B cell (primary cell): ENCODE measurements around the gene MID1. TPM values are rescaled to one million over a fixed set of nuclear protein-coding genes. Genes with fewer than 3 reads are reported as not detected.

Experiments used
- ATAC-seq: fragments of 200-7000 bp; cut with Tn5 transposase; one replicate; pipeline ENCODE4 v1.10.0; 2021; ENCODE audit warnings: low read depth, mild to moderate bottlenecking, moderate number of reproducible peaks, moderate library complexity
- CTCF ChIA-PET: fragments of 350-600 bp; sonication (Branson Sonifier 250); formaldehyde crosslinking; loops from one replicate; lab custom pipeline; 2021; ENCODE audit warnings: antibody characterized with exemption, inconsistent platforms; lab: Charles Lee
- POLR2A ChIA-PET: fragments of 350-600 bp; sonication (Branson Sonifier 250); formaldehyde crosslinking; loops from one replicate; lab custom pipeline; 2021; ENCODE audit warnings: antibody characterized with exemption; lab: Charles Lee
- DNase-seq: peaks from one replicate; pipeline ENCODE4 v3.0.0; 2013
- H2AFZ ChIP-seq: 2 replicates; pipeline ENCODE4 v1.6.1; 2012; ENCODE audit warnings: mild to moderate bottlenecking, low read depth, low read length; ENCODE audit not compliant: insufficient read depth, poor library complexity, severe bottlenecking
- H3K27ac ChIP-seq, 2 donors: 1 replicate in 1 of 2; 2 replicates in 1 of 2; pipeline ENCODE4 v1.5.1; 2012 to 2013; ENCODE audit warnings: low read length in 2 of 2, mild to moderate bottlenecking in 2 of 2, moderate library complexity in 1 of 2
- H3K27me3 ChIP-seq, 4 experiments: fragments of 200-600 bp in 1 of 4; sonication (generic) in 1 of 4; replicated peaks in 1 of 4; 1 replicate in 2 of 4; 2 replicates in 2 of 4; pipeline versions ENCODE4 v1.6.1 to v1.7.0; 2013 to 2016; ENCODE audit warnings: low read length in 3 of 4, mild to moderate bottlenecking in 2 of 4, mixed read lengths in 1 of 4, moderate library complexity in 1 of 4; ENCODE audit not compliant: insufficient read depth in 4 of 4, control insufficient read depth in 3 of 4; ENCODE audit errors: control extremely low read depth in 1 of 4
- H3K36me3 ChIP-seq, 2 experiments: replicated peaks in 1 of 2; 1 replicate in 1 of 2; 2 replicates in 1 of 2; pipeline versions ENCODE4 v1.6.1 to v1.7.1; 2013; ENCODE audit warnings: low read length in 1 of 2; ENCODE audit not compliant: insufficient read depth in 2 of 2, control insufficient read depth in 1 of 2; ENCODE audit errors: control extremely low read depth in 1 of 2, extremely low read depth in 1 of 2
- H3K4me1 ChIP-seq, 2 donors: fragments of 200-600 bp in 1 of 2; sonication (generic) in 1 of 2; 1 replicate in 1 of 2; 2 replicates in 1 of 2; pipeline versions ENCODE4 v1.5.1 to v1.6.1; 2013 to 2017; ENCODE audit warnings: low read length in 2 of 2; ENCODE audit not compliant: control insufficient read depth in 2 of 2, insufficient read depth in 2 of 2
- H3K4me2 ChIP-seq: replicated peaks from 2 replicates; pipeline ENCODE3; 2012; ENCODE audit warnings: mild to moderate bottlenecking, low read depth, low read length; ENCODE audit not compliant: poor library complexity, severe bottlenecking
- H3K4me3 ChIP-seq, 5 experiments: fragments of 200-600 bp in 1 of 5; sonication (generic) in 1 of 5; 1 replicate in 3 of 5; 2 replicates in 2 of 5; pipeline versions ENCODE4 v1.5.1 to v1.7.0; 2011 to 2016; ENCODE audit warnings: low read length in 4 of 5, mild to moderate bottlenecking in 4 of 5, low read depth in 2 of 5, control low read depth in 1 of 5, moderate library complexity in 1 of 5; ENCODE audit not compliant: insufficient read depth in 1 of 5; ENCODE audit errors: control extremely low read depth in 1 of 5, extremely low read depth in 1 of 5
- H3K79me2 ChIP-seq: fragments of 200-600 bp; sonication (generic); one replicate; pipeline ENCODE4 v1.6.0; 2016; ENCODE audit warnings: low read length; ENCODE audit not compliant: control insufficient read depth, insufficient read depth
- H3K9ac ChIP-seq: fragments of 200-600 bp; sonication (generic); 2 replicates; pipeline ENCODE4 v1.6.1; 2017; ENCODE audit warnings: mild to moderate bottlenecking, low read length, moderate library complexity
- H3K9me3 ChIP-seq, 3 donors: one replicate each; pipeline versions ENCODE4 v1.6.1 to v1.7.1; 2013; ENCODE audit warnings: low read length in 2 of 3; ENCODE audit not compliant: control insufficient read depth in 2 of 3, insufficient read depth in 1 of 3; ENCODE audit errors: control extremely low read depth in 1 of 3
- H4K20me1 ChIP-seq: 2 replicates; pipeline ENCODE4 v1.6.0; 2012; ENCODE audit warnings: mild to moderate bottlenecking, low read length; ENCODE audit not compliant: insufficient read depth, control insufficient read depth, poor library complexity, severe bottlenecking
- H3K27ac Mint-ChIP-seq: one replicate; pipeline ENCODE4 v1.8.0; 2021; ENCODE audit warnings: mixed read lengths
- H3K27me3 Mint-ChIP-seq: one replicate; pipeline ENCODE4 v1.8.0; 2021; ENCODE audit warnings: mixed read lengths
- H3K4me1 Mint-ChIP-seq: one replicate; pipeline ENCODE4 v1.8.0; 2021; ENCODE audit warnings: mixed read lengths
- H3K4me3 Mint-ChIP-seq: one replicate; pipeline ENCODE4 v1.8.0; 2021; ENCODE audit warnings: mixed read lengths
- H3K9me3 Mint-ChIP-seq: one replicate; pipeline ENCODE4 v1.8.0; 2022; ENCODE audit warnings: mixed read lengths; ENCODE audit not compliant: insufficient read depth
- CTCF ChIP-seq: fragments of 200-600 bp; IDR thresholded peaks from one replicate; pipeline ENCODE4 v1.8.0; 2022; ENCODE audit warnings: antibody characterized with exemption, mild to moderate bottlenecking
- EZH2 ChIP-seq: IDR thresholded peaks from 2 replicates; pipeline ENCODE4 v1.6.1; 2012; ENCODE audit warnings: borderline replicate concordance, low read depth, mild to moderate bottlenecking, moderate library complexity, low read length; ENCODE audit not compliant: insufficient read depth, poor library complexity, severe bottlenecking
- WGBS: methylation state at CpG from one replicate; pipeline ENCODE4 v1.1.5; 2013; ENCODE audit warnings: missing lambda C conversion rate; ENCODE audit not compliant: insufficient coverage; 5-methylcytosine and 5-hydroxymethylcytosine counted together
- intact Hi-C: fragments of 100-400 bp; cut with micrococcal nuclease; formaldehyde crosslinking; loops from one replicate; pipeline ENCODE4 v1.10.0; 2022
- polyA plus RNA-seq: library from polyadenylated mRNA; depleted of rRNA; stranded (reverse); fragments of >200 nt; gene quantifications from 2 replicates; pipeline ENCODE4 v1.2.3, GENCODE V29; 2012
- total RNA-seq, 2 donors: library from RNA; stranded (reverse); fragments of 120-200 nt in 1 of 2; gene quantifications; 1 replicate in 1 of 2; 2 replicates in 1 of 2; pipeline versions ENCODE4 v1.2.3 to v1.2.4, GENCODE V29; 2013 to 2022

The MID1 gene
- total and polyA plus RNA-seq, 2 donors (not counting 1 experiment from before 2014, with no cell fraction given): 0.15 to 0.44 TPM

DNA sequence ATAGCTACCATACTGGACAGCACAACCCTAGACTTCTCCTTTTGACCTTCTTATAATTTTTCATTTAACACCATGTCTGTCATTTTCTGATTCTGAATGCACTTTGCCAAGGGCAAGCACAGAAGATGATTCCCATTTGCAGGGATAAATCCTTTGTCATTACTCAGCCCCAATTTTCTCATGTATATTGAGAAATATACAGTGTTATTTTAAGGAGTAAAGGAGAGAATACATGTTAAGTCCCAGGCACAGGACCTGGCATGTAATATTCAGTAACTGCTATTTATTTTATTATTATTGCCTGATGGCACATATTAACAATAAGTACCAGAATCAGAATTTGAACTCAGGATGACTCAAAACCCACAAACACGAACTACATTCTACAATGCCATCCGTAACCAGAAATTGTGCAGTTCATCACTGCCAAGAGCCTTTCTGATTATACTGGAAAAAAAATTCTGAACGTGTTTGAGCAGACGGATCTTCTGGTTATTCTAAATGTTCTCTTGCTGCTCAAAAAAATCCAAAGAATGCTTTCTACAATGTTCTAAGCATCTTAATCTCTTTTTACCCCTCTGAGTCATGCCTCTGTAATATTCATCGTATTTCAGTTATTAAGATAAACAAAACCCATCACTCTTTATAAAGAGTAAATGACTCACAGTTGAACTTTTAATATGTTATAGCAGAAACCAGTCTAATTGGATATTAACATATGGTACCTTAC lies 170.0 kb downstream of the MID1 start:
- intact Hi-C loops: no loop called here
- no peaks in the 10 kb centered on the region for H3K9me3 ChIP-seq
- no peak for TF ChIP-seq CTCF
- no peak for TF ChIP-seq EZH2
- H3K27ac Mint-ChIP-seq: no peak overlapping the region
- H3K27me3 ChIP-seq: no peaks in the 10 kb centered on the region
- H3K4me2 ChIP-seq: no peak overlapping the region
- H3K4me3 Mint-ChIP-seq: no peak overlapping the region
- no peak overlapping the region for H3K4me3 ChIP-seq
- H3K4me1 ChIP-seq: no peaks in the 10 kb centered on the region
- no peaks in the 10 kb centered on the region for H3K27me3 Mint-ChIP-seq
- ATAC-seq: no peak
- no peak overlapping the region for H2AFZ ChIP-seq
- H3K9me3 Mint-ChIP-seq: no peaks in the 10 kb centered on the region
- no peaks in the 10 kb centered on the region for H3K4me1 Mint-ChIP-seq
- H4K20me1 ChIP-seq: no peaks in the 10 kb centered on the region
- no peaks in the 10 kb centered on the region for H3K79me2 ChIP-seq
- no peak for DNase-seq
- no CpG with 5 or more reads among the region's 5 CpGs for WGBS
- H3K27ac ChIP-seq: no peak overlapping the region
- ChIA-PET POLR2A (no interaction called here), CTCF (no interaction called here)
- no peaks in the 10 kb centered on the region for H3K36me3 ChIP-seq
- no peak overlapping the region for H3K9ac ChIP-seq

- CTCF ChIA-PET: no interaction called here
- no peaks in the 10 kb centered on the region for H3K9me3 Mint-ChIP-seq
- WGBS: no CpG with 5 or more reads among the region's 4 CpGs
- no peak overlapping the region for H2AFZ ChIP-seq
- no peaks in the 10 kb centered on the region for H3K27me3 ChIP-seq
- no peak overlapping the region for H3K4me2 ChIP-seq
- no peaks in the 10 kb centered on the region for H3K9me3 ChIP-seq
- no peaks in the 10 kb centered on the region for H3K27me3 Mint-ChIP-seq
- no peak overlapping the region for H3K4me3 ChIP-seq
- H3K4me3 Mint-ChIP-seq: no peak overlapping the region
- H3K4me1 ChIP-seq: no peaks in the 10 kb centered on the region
- H3K27ac ChIP-seq: no peak overlapping the region
- no peaks in the 10 kb centered on the region for H4K20me1 ChIP-seq
- H3K36me3 ChIP-seq: no peaks in the 10 kb centered on the region
- H3K4me1 Mint-ChIP-seq: no peaks in the 10 kb centered on the region
- no peaks in the 10 kb centered on the region for H3K79me2 ChIP-seq
- intact Hi-C loops: no loop called here
- TF ChIP-seq CTCF: no peak
- TF ChIP-seq EZH2: no peak
- H3K9ac ChIP-seq: no peak overlapping the region
- no peak overlapping the region for H3K27ac Mint-ChIP-seq
- ATAC-seq (no peak), DNase-seq (no peak)
- POLR2A ChIA-PET: no interaction called here
Measured at GRCh38 chrX:10447564-10448214, 172.7 kb downstream of the MID1 start.
